Activated CD4-positive, CD25-positive, alpha-beta regulatory T cell treated with anti-CD3 and anti-CD28 coated beads, Interleukin-2, amount 50 U/mL, for 24 hours (primary cell): ENCODE data around the gene FGGY.

Source experiments
- ATAC-seq, 2 donors: fragments of 150-1000 bp; cut with Tn5 transposase; one replicate each; pipeline ENCODE4 v1.10.0; 2021; ENCODE audit warnings: mild to moderate bottlenecking in 1 of 2, moderate library complexity in 1 of 2

FGGY gene

DNA sequence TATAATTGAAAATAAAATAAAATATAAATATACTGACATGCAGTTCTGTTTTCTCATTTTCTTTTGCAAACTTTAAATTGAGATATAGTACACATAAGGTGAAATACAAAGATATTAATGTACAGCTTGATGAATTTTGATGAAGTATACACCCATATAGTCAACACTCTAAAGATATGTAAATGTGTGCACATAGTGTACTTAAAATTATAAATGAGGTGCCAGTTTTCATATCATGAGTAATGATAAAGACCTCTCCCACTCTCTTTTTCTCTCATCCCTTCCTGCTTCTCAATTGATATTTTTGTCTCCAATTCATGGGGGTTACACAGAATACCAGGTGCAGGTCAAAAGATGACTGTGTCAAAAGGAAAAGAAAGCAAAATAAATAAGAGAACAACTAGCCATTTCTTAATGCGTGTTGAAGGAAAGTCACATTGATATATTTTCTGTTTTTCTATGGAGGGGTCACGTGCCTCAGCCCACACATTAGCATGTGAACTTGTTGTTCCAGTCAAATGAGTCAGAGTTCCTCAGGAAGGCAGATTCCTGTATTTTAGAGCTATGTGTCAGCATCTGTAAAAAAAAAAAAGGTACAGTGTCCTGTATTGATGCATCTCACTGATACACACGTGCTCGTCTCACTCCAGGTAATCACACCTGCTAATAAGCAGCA lies 453.6 kb downstream of the FGGY start:
- ATAC-seq = no peak

DNA sequence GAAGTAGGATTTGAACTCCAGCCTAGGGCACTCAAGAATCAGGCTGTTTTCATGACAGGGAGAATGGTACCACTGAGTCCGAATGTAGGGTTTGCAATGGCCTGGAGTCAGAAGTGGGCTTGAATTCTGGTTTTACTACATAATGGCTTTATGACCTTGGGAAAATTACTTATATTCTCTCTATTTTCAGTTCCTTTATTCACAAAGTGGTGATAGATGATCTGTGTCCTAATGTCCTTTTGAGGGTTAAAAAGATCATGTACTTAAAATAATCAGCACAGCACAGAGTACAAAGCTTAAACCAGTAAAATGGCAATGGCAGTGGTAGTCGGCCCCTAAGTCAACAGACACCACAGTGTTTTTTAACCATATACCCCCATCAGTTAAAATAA lies 454.1 kb downstream of the FGGY start:
- ATAC-seq = no peak

DNA sequence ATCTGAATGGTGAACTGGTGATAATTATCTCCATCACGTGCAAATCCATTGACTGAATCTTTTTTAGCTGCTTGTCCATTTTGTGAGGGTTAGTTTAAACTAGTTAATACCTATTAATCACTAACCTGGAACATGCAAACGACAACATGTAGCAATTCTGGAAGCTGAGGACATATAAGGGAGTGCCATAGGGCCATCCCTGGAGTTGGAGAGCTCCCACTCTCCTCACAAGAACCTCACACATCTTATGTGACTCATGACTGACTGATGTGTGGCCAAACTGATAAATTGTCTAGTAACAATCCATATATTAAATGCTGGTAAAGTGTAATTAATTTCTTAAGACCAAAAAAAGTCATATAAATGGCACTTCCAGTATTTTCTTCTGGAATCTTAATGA lies 454.9 kb downstream of the FGGY start:
- no peak for ATAC-seq

DNA sequence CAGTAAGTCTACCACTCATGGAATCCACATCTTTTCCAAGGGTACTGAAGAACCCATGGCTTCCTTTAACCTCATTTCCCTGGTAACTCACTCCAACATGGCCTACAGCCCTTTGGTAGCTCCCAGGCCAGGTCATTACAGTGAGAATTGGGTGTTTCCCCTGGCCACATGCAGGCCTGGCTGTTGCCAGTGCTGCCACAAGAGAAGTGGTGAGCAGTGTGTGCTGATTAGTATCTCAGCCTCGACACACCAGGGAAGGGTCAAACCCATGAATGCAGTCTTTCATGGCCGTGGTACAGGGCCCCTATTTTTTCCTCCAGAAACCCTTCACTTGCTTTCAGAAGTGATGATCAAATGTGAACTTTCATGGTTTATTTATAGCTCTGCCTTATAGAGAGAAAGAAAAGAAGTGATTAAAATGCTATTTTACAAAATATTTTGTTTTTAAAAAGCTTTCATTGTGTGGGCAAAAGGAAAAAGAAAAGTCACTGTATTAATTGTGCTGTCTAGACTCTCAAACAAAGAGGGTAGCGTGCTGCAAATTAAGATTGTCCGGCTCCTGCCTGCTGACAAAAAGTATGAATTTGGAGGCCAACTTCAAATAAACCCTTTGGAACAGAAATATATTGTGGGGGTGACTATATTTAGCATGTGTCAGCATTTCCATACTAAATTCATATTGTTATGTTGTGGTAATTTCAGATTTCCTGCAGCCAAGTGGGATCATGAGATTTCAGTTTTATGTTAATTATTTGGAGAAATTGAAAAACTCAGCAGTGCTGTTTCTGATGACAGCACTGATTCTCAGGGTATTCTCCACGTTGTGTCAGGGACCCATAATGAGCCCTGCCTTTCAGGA lies 455.9 kb downstream of the FGGY start:
- no peak for ATAC-seq

- no peak for ATAC-seq
Measured at GRCh38 chr1:59755069-59755685, 458.3 kb downstream of the FGGY start.

- no peak for ATAC-seq
Measured at GRCh38 chr1:59757197-59757747, 460.4 kb downstream of the FGGY start.

DNA sequence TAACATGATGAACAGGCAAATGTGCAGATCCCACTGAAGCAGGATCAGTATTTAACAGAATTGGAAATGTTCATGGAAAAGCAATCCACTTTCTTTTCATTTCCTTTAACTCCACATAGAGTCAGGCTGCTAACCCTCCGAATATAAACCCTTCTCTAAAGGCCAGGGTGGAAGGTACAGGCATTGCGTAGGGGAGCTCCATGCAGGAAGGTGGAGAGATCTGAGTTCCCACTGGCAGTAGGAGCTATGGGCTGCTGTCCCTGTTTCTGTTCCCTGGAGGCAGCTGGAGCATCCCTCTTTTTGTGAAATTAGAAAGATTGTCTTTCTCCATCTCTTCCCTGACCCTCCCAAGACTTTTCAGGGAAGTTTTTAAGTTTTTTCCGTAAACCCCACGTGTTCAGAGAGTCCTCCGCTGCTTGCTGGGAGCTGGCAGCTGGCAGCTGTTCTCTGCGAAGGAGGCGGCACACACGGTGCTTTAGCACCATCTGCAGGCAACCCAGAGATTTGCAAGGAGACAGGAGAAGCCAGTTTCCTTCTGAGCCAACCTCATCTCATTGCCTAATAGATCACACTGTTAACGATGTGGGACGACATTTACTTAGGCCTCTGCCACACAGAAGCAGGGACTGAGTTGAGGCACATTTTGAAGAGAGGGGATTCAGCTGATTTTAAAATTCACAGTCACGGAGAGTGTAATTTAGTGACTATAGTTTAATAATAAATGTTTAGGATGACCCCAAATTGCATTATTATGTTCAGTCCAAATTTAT lies 462.4 kb downstream of the FGGY start:
- ATAC-seq = peak; percentile 84

GRCh38 chr1:59761443-59761842 lies 464.5 kb downstream of the FGGY start:
- no peak for ATAC-seq

DNA sequence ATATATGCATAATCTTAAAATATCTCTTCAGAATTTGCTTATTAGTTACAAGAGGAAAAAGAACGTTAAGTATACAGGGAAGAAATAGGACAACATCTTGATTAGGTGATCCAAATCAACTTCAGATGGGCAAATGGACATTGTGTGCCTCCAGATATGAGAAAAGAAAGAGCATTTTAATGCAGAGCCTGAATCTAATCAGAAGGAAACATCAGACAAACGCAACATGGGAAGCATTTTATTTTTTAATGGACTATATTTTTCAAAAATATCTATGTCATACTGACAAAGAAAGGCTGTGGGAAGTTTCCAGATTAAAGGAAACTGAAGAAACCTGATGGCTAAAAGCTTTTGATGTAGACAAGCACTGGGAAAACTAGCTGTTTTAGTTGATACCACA lies 466.5 kb downstream of the FGGY start:
- no peak for ATAC-seq

- ATAC-seq = no peak
Measured at GRCh38 chr1:59765011-59765730, 468.3 kb downstream of the FGGY start.

GRCh38 chr1:59766227-59766855 lies 469.4 kb downstream of the FGGY start:
- ATAC-seq = no peak

DNA sequence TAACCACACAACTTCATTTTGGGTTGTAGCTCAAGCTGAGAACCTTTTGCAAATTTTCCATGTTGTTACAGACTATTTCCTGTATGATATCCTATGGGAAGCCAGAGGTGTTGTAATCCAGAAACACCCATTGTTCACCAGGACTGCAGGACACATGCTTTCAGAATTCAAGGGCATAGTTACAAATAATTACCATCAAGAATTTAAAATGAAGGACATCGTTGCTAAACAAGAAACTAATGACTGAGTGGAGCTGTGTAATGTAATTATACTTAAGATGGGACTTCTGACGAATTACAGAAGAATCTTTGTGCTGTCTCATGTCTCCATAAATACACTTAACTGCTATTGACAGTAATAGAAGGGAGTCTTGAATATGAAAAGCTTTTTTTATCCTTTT lies 470.2 kb downstream of the FGGY start:
- ATAC-seq = no peak

GRCh38 chr1:59768792-59769735 lies 472.2 kb downstream of the FGGY start:
- no peak for ATAC-seq

DNA sequence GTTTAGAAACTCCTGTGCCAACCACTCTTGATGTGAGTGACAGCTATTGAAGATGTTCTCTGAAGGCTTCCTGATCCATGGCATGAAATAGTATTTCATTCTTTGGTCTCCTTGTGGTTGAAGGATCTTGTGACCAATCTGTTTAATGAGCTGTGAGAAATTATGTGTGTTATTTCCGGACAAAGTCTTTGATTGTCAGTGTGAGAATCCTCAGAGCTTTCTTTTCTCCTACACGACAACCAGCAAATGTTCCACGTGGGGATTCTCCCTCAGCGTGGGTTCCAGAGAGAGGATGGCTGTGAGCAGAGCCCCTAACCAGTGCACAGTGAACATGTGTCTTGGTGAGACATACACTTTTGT lies 472.8 kb downstream of the FGGY start:
- no peak for ATAC-seq

DNA sequence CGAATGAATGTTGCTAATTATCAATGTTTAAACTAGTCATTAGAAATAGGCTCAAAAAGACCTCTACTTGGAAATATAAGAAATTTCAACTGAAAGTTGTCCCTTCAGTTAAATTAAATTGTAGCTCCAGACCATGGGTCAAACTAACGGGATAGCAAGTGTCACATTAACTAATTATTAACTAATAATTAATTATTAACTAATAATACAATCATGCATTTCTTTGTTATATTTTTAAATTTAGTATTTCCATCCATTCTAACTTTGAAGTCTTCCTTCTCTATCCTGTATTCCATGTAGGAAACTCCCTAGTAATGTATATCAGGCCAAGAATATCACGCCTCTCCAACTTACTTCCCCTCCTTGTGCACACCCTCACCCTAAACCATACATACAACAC lies 474.5 kb downstream of the FGGY start:
- ATAC-seq = no peak

GRCh38 chr1:59775480-59775879 lies 478.6 kb downstream of the FGGY start:
- no peak for ATAC-seq

- no peak for ATAC-seq
Measured at GRCh38 chr1:59776960-59777852, 480.3 kb downstream of the FGGY start.

DNA sequence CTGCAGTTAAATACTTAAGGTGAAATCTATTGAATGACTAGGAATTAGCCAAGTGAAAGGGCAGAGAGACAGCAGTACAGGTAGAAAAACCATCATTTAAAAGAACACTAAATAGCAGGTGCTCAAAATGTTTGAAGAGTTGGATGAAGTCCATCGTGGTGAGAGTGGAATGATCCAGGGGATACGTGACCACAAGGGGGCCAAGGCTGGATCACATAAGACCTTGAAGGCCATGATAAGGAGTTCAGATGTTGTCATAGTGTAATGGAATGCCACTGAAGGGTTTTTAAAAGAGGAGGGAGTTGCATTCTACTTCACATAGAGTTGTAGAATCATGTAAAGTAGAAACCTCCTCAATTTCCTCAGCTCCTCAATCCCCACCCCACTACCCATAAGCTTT lies 483.1 kb downstream of the FGGY start:
- ATAC-seq = no peak

GRCh38 chr1:59788825-59789224 lies 491.9 kb downstream of the FGGY start:
- no peak for ATAC-seq
